Neuron (in vitro differentiated cells): ENCODE measurements around the gene BRD3OS.

ENCODE experiments used
- H2AFZ ChIP-seq: one replicate; pipeline ENCODE4 v1.6.1; 2013; ENCODE audit warnings: low read depth, mild to moderate bottlenecking, inconsistent platforms, low read length, moderate library complexity
- H3K27me3 ChIP-seq: one replicate; pipeline ENCODE4 v1.6.1; 2013; ENCODE audit warnings: low read length; ENCODE audit not compliant: insufficient read depth
- H3K36me3 ChIP-seq: one replicate; pipeline ENCODE4 v1.6.1; 2013; ENCODE audit warnings: low read length; ENCODE audit not compliant: insufficient read depth
- H3K4me1 ChIP-seq: one replicate; pipeline ENCODE4 v1.6.1; 2013; ENCODE audit warnings: low read length; ENCODE audit not compliant: insufficient read depth
- H3K4me3 ChIP-seq: 2 replicates; pipeline ENCODE4 v1.5.1; 2013; ENCODE audit warnings: mild to moderate bottlenecking, low read length, moderate library complexity
- H3K9me3 ChIP-seq: one replicate; pipeline ENCODE4 v1.6.1; 2013; ENCODE audit warnings: low read length

The BRD3OS gene

GRCh38 chr9:134024828-134025605, at the start of gene BRD3OS:
Gene BRD3OS, plus strand, starts transcription at chr9:134025481. Its CDS starts 1,267 bp downstream, at chr9:134026748.
- H3K4me3 ChIP-seq, result peak within 1 kb of the TSS; percentile 66
- H2AFZ ChIP-seq, result peak within 1 kb of the TSS; percentile 60
- peaks cover 25% of the 10 kb centered on the region for H3K36me3 ChIP-seq
- peaks cover 9% of the 10 kb centered on the region for H3K4me1 ChIP-seq
- no peaks in the 10 kb centered on the region for H3K9me3 ChIP-seq
- H3K27me3 ChIP-seq, result no peaks in the 10 kb centered on the region

GRCh38 chr9:133975511-133975910, 49.8 kb upstream of the BRD3OS start:
- Histone ChIP-seq H3K4me1 (peaks cover 38% of the 10 kb centered on the region), H3K36me3 (no peaks in the 10 kb centered on the region), H3K9me3 (no peaks in the 10 kb centered on the region), H3K27me3 (no peaks in the 10 kb centered on the region), H2AFZ (no peak overlapping the region), H3K4me3 (no peak overlapping the region)

- Histone ChIP-seq H3K4me3 (no peak overlapping the region), H3K27me3 (no peaks in the 10 kb centered on the region), H2AFZ (no peak overlapping the region), H3K9me3 (no peaks in the 10 kb centered on the region), H3K36me3 (no peaks in the 10 kb centered on the region), H3K4me1 (peaks cover 32% of the 10 kb centered on the region)
These were observed 49.0 kb upstream of the BRD3OS start for GRCh38 chr9:133976191-133976861.

GRCh38 chr9:133976887-133977286, 48.4 kb upstream of the BRD3OS start:
- no peak overlapping the region for H3K4me3 ChIP-seq
- H3K9me3 ChIP-seq, result no peaks in the 10 kb centered on the region
- H2AFZ ChIP-seq, result no peak overlapping the region
- H3K4me1 ChIP-seq, result peaks cover 27% of the 10 kb centered on the region
- no peaks in the 10 kb centered on the region for H3K36me3 ChIP-seq
- H3K27me3 ChIP-seq, result no peaks in the 10 kb centered on the region

GRCh38 chr9:133977421-133978201, 47.7 kb upstream of the BRD3OS start:
- Histone ChIP-seq H3K36me3 (no peaks in the 10 kb centered on the region), H2AFZ (no peak overlapping the region), H3K9me3 (no peaks in the 10 kb centered on the region), H3K4me1 (peaks cover 20% of the 10 kb centered on the region), H3K4me3 (no peak overlapping the region), H3K27me3 (no peaks in the 10 kb centered on the region)

GRCh38 chr9:133978226-133978898, 46.9 kb upstream of the BRD3OS start:
- no peaks in the 10 kb centered on the region for H3K27me3 ChIP-seq
- peaks cover 19% of the 10 kb centered on the region for H3K4me1 ChIP-seq
- H3K36me3 ChIP-seq, result no peaks in the 10 kb centered on the region
- no peak overlapping the region for H2AFZ ChIP-seq
- no peak overlapping the region for H3K4me3 ChIP-seq
- H3K9me3 ChIP-seq, result no peaks in the 10 kb centered on the region

- Histone ChIP-seq H3K27me3 (no peaks in the 10 kb centered on the region), H3K4me1 (peaks cover 19% of the 10 kb centered on the region), H3K9me3 (no peaks in the 10 kb centered on the region), H3K36me3 (no peaks in the 10 kb centered on the region), H2AFZ (no peak overlapping the region), H3K4me3 (no peak overlapping the region)
These were observed 46.4 kb upstream of the BRD3OS start for GRCh38 chr9:133978899-133979272.

GRCh38 chr9:133979273-133979920, 45.9 kb upstream of the BRD3OS start:
- Histone ChIP-seq H3K4me1 (peaks cover 19% of the 10 kb centered on the region), H3K4me3 (no peak overlapping the region), H3K27me3 (no peaks in the 10 kb centered on the region), H3K9me3 (no peaks in the 10 kb centered on the region), H3K36me3 (no peaks in the 10 kb centered on the region), H2AFZ (no peak overlapping the region)

- no peaks in the 10 kb centered on the region for H3K9me3 ChIP-seq
- H3K27me3 ChIP-seq, result no peaks in the 10 kb centered on the region
- peaks cover 19% of the 10 kb centered on the region for H3K4me1 ChIP-seq
- no peak overlapping the region for H2AFZ ChIP-seq
- H3K4me3 ChIP-seq, result no peak overlapping the region
- H3K36me3 ChIP-seq, result no peaks in the 10 kb centered on the region
These were observed 45.1 kb upstream of the BRD3OS start for GRCh38 chr9:133979921-133980863.

- H3K9me3 ChIP-seq, result no peaks in the 10 kb centered on the region
- no peak overlapping the region for H2AFZ ChIP-seq
- H3K4me1 ChIP-seq, result peaks cover 19% of the 10 kb centered on the region
- H3K4me3 ChIP-seq, result no peak overlapping the region
- H3K27me3 ChIP-seq, result no peaks in the 10 kb centered on the region
- H3K36me3 ChIP-seq, result no peaks in the 10 kb centered on the region
These were observed 44.3 kb upstream of the BRD3OS start for GRCh38 chr9:133980864-133981588.

- Histone ChIP-seq H3K4me1 (peaks cover 23% of the 10 kb centered on the region), H3K9me3 (no peaks in the 10 kb centered on the region), H2AFZ (no peak overlapping the region), H3K27me3 (no peaks in the 10 kb centered on the region), H3K36me3 (no peaks in the 10 kb centered on the region), H3K4me3 (no peak overlapping the region)
These were observed 43.7 kb upstream of the BRD3OS start for GRCh38 chr9:133981589-133981957.
